HG02642 (cell line): ENCODE results near the gene NMNAT1.
"Not testable (repeated sequence)": the region's sequence is repeated elsewhere in the genome, so short reads cannot be mapped to it uniquely, and the experiment has no call there.

Experiments used
- ATAC-seq: cut with Tn5 transposase; IDR thresholded peaks from one replicate; pipeline ENCODE4 v1.9.1; 2021; ENCODE audit warnings: mild to moderate bottlenecking; ENCODE audit not compliant: unreplicated experiment, poor library complexity

The NMNAT1 gene

DNA sequence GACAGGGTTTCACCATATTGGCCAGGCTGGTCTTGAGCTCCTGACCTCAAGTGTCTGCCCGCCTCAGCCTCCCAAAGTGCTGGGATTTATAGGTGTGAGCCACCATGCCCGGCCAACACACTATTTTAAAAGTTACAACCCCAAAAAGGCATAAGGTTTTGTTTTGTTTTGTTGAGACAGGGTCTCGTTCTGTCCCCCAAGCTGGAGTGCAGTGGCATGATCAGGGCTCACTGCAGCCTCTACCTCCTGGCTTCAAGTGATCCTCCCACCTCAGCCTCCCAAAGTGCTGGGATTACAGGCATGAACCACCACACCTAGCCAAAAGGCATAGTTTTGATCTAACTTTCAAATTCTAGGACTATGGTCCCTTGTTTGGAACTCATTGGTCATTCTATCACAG is 25.8 kb upstream of the NMNAT1 start:
- not testable (repeated sequence) for ATAC-seq

DNA sequence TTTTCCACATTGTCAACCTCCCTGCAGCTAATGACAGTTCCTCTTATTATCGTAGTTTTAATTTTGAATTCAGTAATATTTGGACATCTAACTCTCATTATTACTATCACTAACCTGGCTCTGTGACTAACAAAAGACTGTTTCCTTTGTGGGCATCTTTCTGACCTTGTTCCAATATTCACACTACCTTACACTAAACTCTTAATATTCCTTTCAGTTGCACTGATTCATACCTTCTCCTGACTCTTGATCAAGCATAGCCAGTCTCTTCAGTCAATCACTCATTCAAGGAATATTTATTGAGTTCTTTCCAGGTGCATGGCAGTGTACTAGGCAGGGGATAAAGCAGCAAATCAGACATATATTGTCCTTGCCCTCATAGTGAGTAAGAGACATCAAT is 25.4 kb upstream of the NMNAT1 start:
- ATAC-seq: no peak

DNA sequence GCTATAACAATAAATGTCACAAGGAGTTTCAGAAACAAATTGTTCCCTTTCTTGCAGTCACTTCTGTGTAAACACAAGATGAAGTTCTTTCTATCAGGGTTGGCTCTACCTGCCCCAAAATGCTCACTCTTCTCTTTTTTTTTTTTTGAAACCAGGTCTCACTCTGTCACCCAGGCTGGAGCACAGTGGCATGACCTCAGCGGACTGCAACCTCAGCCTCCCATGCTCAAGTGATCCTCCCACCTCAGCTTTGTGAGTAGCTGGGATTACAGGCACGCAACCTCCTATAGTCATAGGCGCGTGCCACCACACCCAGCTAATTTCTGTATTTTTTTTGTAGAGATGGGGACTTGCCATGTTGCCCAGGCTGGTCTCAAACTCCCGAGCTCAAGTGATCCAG is 22.7 kb upstream of the NMNAT1 start:
- ATAC-seq: no peak

DNA sequence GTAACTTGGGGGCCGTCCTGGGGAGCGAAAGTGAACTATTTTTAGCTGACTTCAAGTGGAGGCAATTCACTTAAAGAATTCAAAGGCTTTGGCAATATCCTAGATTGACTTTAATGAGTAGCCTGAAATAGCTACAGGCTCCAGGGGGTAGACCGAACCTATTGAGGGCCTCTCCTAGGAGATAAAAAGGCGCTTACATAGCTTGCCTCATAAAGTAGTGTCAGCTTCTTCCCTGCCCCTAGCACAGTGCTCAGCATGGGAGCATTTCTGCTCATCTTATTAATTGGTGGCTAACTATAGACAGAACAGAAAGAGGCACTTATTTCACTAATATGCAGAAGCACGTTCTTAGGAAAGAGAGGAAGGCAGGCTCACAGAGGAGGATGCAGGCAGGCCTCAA is 20.9 kb upstream of the NMNAT1 start:
- ATAC-seq: no peak

DNA sequence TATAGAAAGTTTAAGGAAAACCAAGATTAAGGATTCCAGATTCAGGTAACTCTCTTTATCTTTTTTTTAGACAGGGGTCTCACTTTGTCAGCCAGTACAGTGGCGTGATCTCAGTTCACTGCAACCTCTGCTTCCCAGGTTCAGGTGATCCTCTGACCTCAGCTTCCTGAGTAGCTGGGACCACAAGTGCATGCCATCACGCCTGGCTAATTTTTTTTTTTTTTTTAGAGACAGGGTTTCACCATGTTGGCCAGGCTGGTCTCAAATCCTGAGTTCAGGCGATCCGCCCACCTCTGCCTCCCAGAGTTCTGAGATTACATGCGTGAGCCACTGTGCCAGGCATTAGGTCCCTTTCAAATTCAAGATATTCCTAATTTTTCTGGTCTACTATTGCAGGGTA is 16.0 kb upstream of the NMNAT1 start:
- ATAC-seq: no peak

DNA sequence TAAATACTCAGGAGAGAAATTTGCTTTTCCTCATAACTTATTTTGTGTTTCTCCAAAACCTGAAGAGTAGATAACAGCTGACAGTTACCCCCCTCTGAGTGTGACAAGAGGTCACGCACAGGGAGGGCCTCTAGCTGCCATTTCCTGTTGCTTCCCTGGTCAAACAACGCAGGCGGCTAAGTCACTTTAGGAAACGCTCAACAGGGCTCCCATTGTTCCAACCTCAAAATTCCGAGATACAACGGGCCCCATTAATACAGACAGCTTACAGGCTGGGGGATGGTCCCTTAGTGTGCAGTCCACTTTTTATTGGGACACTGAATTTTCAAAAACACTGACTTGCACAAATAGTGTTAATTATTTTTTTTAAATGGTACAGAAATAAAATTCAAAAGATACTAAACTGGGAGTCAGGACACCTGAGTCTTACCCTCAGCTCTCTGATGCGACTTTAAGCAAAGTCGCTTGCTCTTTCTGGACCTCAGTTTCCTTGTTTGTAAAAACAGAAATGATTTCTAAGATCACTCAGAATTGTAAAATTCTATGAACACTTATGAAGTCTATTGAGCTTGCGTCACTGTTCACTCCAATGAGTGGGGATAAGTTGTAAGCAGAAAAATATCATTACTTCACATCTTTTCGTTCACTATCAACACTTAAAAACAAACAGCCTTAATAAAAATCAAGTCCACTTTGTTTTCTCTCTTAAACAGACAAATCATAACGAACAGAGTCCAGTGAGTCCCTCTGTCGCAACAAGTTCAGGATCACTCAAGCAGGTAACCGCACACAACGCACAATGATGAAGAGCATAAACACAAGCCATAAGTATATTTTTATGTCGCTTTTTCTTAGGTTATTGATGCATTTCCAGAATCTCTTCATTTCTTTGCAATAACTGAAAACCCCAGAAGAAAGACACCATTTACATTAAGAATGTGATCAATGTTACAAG is 13.6 kb upstream of the NMNAT1 start:
- ATAC-seq: no peak

DNA sequence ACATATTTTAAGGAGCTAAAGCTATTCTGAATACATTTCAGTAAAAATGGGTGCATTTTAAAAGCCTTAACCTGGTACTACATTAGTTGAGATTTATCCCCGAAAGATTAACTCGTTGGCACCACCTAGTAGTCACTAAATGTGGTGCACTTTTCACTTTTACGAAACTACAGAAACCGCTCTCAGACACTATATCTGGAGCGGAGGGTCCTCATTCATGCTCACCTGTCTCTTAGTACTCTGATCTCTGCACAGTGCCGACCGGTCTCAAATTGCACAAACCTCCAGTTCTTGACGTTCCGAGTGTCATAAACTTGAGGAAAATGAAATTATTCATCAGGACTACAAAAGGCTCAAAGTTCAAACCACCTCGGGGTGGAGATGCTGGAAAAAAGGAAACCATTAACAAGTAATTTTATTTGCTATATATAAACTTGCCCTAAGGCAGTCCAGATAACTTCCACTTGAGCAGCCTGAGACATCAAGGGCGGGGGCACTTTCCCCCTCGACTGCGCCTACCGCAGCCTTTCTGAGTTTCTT is 806 bp upstream of the NMNAT1 start:
- ATAC-seq: no peak

DNA sequence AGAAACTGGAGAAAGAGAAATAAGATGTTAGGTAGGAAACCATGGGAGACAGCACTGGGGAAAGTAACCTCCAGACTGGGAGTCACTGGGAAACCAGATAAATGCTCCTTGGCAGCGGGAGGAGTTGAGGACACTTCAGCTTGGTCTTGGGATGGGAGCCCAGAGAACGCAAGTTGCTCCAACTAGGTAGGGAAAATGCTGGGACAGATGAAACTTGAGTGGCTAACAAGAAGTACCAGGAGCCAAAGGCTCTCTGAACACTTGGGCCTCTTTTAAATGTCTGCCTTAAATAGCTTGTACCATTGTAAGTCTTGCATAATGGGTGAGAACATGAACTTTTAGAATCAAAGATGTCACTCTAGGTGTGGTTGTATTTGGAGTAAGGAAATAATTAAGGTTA is 3.0 kb downstream of the NMNAT1 start:
- ATAC-seq: no peak

DNA sequence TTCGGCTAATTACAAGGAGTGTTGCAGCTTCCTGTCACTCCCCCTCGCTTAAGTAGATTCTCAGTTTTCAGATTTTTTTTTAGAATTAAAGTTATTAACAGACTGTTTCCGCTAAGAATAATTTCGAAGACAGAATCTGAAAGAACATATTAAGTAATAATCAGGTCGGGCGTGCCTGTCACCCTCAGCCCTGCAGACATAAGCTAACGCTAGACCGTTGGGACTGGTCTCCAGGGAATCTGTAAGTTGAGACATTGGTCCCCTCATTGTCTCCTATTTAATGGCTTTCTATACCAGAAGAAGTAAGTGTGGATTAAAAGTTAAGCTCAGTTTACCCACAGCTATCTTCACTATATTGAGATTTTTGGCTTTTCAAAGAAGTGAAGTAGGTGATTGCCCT is 14.5 kb downstream of the NMNAT1 start:
- ATAC-seq: no peak

DNA sequence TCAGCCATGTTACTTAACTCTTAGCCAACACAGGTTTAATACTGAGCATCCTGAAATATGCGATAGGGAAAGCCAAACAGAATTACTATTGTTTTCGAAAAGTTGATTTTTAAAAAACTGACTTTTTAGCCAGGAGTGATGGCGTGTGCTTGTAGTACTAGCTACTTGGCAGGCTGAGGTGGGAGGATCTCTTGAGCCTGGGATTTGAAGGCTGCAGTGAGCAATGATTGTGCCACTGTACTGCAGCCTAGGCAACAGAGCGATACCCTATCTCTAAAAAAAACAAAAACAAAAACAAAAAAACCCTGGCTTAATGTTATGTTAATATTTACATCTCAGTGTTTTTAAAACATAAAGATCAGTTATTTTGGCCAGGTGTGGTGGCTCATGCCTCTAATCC is 16.7 kb downstream of the NMNAT1 start:
- no peak for ATAC-seq

DNA sequence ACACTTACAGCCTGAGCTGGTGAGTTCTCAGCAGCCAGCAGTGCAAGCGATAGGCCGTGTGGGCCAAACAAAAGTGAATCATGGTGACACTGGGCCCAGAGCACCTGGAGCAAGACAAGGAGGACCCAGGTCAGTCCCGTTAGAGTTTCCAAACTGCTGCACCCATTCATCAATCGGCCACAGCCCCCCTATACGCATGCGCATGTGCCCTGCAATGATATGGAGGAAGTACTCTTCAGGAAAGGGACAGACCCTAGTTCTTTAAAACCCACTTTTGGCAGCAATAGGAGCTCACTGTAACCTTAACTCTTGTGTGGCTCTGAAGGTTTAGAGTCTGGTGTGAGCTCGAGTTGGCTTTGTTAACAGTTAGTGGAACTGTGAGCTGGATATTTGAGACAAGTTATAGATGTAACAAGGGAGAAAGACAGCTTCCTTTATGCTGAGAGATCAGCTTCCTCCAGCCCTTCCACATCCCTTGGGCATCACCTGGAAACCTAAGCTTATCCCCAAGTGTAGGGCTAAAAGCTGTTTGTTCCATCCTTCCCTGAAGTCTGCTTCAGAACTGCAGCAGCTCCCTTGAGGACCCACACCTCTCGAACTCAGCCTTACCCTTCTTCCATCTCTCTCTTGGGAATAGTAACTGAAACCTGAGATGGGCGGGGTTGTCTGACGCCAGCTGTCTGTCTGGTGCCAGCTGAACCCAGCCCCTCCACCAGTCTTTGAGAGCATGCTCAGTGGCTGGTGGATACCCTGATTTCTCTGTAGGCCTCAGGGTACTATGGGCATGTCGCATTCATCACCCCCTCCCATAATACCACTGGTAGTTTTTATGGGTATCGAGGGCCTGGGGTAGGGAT is 17.7 kb downstream of the NMNAT1 start:
- peak; percentile 48 for ATAC-seq

DNA sequence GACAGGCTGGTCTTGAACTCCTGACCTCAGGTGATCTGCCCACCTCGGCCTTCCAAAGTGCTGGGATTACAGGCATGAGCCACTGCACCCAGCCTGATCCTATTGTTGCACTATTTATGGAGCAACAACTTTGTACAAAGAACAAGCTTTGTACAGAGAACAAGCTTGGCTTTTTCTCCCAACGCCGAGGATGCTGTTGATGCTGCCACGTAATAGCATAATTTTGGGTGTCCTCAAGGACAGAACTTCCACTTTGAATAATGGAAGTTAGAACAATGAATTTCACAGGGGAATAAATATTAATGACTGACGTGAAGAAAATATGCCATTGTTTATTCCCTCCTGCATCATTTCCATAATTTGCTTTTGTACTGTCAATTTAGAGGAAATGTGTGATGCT is 41.0 kb downstream of the NMNAT1 start:
- no peak for ATAC-seq

DNA sequence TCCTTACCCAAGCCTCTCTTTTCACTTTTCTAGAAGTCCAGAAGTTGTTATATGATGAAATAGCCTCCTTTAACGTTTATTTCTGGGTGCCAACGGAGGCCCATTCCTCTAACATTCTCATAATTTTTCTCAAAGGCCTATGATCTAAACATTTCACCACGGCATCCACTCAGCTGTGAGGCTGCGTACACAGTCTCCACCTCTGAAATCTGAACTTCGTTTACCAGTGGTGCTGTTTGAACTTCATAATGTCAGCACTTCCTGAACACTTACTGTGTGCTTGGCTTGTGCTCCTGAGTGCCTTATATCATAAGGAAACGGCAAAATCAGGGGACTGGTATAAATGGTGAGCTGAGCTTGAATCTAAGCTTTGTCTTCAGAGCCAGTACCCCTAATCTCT is 41.7 kb downstream of the NMNAT1 start:
- ATAC-seq: no peak

DNA sequence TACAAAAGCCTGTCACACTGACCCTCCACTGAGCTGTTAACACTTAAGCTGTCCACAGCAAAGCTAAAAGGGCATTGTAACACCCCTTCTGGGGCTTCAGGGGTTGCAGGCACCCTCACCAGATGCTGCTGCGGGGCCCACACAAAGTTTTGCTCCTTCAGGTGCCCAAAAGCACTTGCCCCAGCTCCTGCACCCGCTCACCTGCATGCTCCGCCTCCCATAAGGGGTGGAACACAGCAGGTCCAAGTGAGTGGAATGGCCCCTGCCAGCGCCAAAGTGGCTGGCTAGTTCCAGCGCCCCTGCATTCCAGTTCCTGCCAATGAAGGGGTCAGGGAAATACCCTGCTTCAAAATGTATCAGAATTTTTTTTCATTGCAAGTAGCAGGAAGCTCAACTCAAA is 46.5 kb downstream of the NMNAT1 start:
- no peak for ATAC-seq

DNA sequence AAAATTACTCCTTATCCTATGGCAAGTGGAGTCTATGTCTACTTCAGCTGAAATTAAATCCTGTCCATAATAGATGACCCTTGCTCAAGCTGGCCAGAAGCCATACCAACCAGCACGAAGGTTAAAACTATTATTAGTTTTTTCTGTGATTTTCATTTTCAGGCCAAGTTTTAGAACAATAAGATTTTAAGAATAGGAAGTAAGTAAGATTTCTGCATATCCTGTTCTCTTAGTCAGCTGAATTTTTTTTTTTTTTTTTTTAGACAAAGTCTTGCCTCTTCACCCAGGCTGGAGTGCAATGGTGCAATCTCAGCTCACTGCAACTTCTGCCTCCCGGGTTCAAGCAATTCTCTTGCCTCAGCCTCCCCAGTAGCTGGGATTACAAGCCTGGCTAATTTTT is 47.7 kb downstream of the NMNAT1 start:
- ATAC-seq: no peak

DNA sequence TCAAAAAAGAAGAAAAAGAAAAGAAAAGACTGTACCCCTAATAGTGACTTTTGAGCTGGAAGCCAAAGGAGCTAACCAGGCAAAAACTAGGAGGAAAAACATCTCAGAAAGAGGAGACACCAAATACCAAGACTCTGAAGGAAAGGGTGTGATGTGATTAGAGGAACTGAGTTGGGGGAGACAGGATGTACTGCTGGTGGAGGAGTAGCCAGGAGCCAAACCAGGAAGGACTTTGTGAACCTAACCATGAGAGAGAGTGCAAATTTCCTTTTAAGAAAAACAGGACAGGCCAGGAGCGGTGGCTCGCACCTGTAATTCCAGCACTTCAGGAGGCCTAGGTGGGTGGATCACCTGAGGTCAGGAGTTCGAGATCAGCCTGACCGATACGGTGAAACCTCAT is 49.6 kb downstream of the NMNAT1 start:
- no peak for ATAC-seq

DNA sequence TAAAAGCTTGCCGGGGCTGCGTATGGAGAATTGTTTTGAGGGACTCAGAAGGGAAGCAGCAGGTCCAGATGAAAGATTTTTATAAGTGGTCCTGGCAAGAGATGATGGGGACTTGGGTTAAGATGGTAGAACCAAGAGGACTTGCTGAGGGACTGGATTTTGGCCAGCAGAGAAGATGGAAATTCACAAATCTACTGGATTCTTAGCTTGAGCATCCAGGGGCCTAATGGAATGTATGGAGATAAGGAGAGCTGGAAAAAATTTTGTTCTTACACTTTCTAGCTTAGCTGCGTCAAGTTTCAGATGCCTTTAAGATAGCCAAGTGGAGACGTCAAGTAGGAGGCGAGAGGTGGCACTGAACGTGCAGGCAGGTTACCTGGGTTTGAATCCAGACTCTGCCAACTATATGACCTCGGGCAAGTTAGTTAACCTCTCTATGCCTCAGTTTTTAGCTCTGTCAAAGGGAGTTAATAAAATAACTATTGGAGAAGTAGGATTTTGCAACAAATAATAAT is 50.3 kb downstream of the NMNAT1 start:
- no peak for ATAC-seq

DNA sequence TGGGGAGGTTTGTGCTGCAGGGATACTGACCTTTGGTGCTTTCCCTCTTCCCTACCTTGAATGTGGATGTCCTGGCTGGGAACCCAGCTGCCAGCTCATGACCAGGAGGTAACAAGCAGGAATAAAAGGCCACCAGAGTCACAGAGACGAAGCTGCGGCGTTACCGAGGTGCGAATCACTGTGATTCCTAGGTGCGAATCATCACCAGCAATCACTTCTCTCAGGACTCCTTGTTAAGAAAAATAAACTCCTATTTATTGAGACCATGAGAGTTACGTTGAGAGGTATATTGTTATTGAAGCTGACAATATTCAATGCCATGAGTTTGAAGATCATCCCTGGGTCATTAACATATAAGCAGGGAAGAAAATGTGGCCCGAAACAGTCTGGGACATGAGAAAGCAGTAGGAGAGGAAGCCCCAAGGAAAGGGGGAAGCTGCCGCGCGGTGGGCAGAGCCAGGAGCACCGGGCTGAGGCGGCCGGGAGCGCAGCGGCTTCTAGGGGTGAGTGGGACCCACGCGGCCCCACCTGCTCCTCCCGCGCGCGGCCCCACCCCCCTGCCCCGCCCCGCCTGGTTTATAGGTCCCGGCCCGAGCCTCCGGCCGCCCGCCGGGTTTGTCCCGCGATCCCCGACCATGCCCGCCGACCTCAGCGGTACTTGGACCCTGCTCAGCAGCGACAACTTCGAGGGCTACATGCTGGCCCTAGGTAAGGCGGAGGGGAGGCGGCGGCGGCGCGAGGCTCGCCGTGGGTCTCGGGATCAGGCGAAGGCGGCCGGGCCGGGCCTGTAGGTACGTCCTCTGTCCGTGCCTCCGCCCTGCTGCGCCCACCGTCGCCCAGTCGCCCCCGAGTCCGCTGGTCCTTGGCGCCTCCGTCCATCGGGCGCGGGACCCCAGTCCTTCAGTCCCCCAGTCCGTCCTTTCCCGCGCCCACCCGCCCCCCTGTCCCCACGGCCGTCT is 53.6 kb downstream of the NMNAT1 start, which contains the start of gene RBP7:
Gene RBP7, plus strand, starts transcription at position 605 of the 959 bp plus-strand sequence. Its CDS starts 31 bp downstream, at position 636.
- ATAC-seq: no peak

DNA sequence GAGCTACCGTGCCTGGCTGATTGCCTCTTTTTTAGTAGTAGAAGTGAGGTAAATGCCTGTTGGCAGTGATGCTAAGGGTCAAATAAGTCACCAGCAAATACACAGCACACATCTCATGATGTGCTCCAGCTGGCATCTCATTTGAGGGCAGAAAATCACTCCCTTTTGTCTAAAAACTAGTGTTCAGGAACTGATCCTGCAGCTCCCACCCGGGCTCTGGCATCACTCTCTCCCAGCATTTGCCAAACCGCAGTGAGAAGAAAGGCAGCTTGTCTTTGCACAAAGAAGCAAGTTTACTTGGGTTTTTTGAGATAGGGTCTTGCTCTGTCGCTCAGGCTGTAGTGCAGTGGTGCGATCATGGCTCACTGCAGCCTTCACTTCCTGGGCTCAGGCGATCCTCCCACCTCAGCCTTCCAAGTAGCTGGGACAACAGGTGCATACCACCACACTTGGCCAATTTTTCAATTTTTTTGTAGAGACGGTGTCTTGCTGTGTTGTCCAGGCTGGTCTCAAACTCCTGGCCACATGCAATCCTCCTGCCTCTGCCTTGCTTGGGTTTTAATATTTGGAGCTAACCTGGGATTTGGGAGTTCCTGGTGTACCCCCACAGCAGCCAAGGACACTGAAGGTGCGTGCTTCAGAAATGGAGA is 57.9 kb downstream of the NMNAT1 start:
- no peak for ATAC-seq
